MM.1S (cell line): Measurements from ENCODE around the gene SLIT3.
A peak's percentile ranks its signal among the peaks of the same experiment; 100 is the strongest.

Experiments used
- DNase-seq: peaks from one replicate; pipeline ENCODE4 v3.0.0-alpha.2; 2015
- H2AFZ ChIP-seq: fragments of 300-600 bp; sonication (generic); 2 replicates; pipeline ENCODE4 v1.6.0; 2016; ENCODE audit warnings: antibody characterized with exemption, low read length
- H3F3A ChIP-seq: fragments of 300-600 bp; sonication (generic); 2 replicates; pipeline ENCODE4 v1.6.1; 2016; ENCODE audit warnings: mild to moderate bottlenecking, antibody characterized with exemption, low read length, moderate library complexity, mixed read lengths; ENCODE audit not compliant: insufficient read depth
- H3K27ac ChIP-seq: fragments of 300-600 bp; sonication (generic); 2 replicates; pipeline ENCODE4 v1.5.1; 2016; ENCODE audit warnings: mild to moderate bottlenecking, low read length
- H3K27me3 ChIP-seq: fragments of 300-600 bp; sonication (generic); replicated peaks from 2 replicates; pipeline ENCODE4 v1.6.0; 2016; ENCODE audit warnings: low read length; ENCODE audit not compliant: insufficient read depth
- H3K36me3 ChIP-seq: fragments of 300-600 bp; sonication (generic); replicated peaks from 2 replicates; pipeline ENCODE4 v1.6.1; 2016; ENCODE audit warnings: mild to moderate bottlenecking, low read length, mixed read lengths; ENCODE audit not compliant: insufficient read depth
- H3K4me1 ChIP-seq: fragments of 300-600 bp; sonication (generic); 2 replicates; pipeline ENCODE4 v1.6.1; 2016; ENCODE audit warnings: low read length, mixed read lengths
- H3K4me2 ChIP-seq: fragments of 300-600 bp; sonication (generic); 2 replicates; pipeline ENCODE4 v1.6.0; 2016; ENCODE audit warnings: low read depth, low read length
- H3K4me3 ChIP-seq: fragments of 300-600 bp; sonication (generic); 2 replicates; pipeline ENCODE4 v1.5.1; 2016; ENCODE audit warnings: low read length, mixed read lengths
- H3K79me2 ChIP-seq: fragments of 300-600 bp; sonication (generic); 2 replicates; pipeline ENCODE4 v1.6.1; 2016; ENCODE audit warnings: mixed run types, low read length, mixed read lengths
- H3K9ac ChIP-seq: fragments of 300-600 bp; sonication (generic); 2 replicates; pipeline ENCODE4 v1.6.1; 2016; ENCODE audit warnings: low read length, mixed read lengths
- H3K9me2 ChIP-seq: fragments of 300-600 bp; sonication (generic); replicated peaks from 2 replicates; pipeline ENCODE4 v1.6.1; 2016; ENCODE audit warnings: mild to moderate bottlenecking, low read length, mixed read lengths; ENCODE audit not compliant: insufficient read depth
- H3K9me3 ChIP-seq: fragments of 300-600 bp; sonication (generic); replicated peaks from 2 replicates; pipeline ENCODE4 v1.6.1; 2016; ENCODE audit warnings: mild to moderate bottlenecking, low read length, mixed read lengths; ENCODE audit not compliant: insufficient read depth
- H4K20me1 ChIP-seq: fragments of 300-600 bp; sonication (generic); 2 replicates; pipeline ENCODE4 v1.6.1; 2016; ENCODE audit warnings: mild to moderate bottlenecking, low read length, moderate library complexity, mixed read lengths; ENCODE audit not compliant: insufficient read depth
- CTCF ChIP-seq: fragments of 300-600 bp; sonication (generic); IDR thresholded peaks from 2 replicates; pipeline ENCODE4 v1.5.1; 2016; ENCODE audit warnings: antibody characterized with exemption, low read length, mixed read lengths
- EZH2 ChIP-seq: fragments of 300-600 bp; sonication (generic); optimal IDR thresholded peaks from 2 replicates; pipeline ENCODE3; 2017; ENCODE audit warnings: low read depth, mild to moderate bottlenecking, antibody characterized with exemption, low read length, mixed read lengths
- EZH2phosphoT487 ChIP-seq: fragments of 300-600 bp; sonication (generic); IDR thresholded peaks from 2 replicates; pipeline ENCODE4 v1.6.1; 2018; ENCODE audit warnings: antibody characterized with exemption, low read length

Gene SLIT3

GRCh38 chr5:168679515-168679920, 621.4 kb downstream of the SLIT3 start:
- Histone ChIP-seq H3K4me3 (no peak overlapping the region), H3K27me3 (no peaks in the 10 kb centered on the region), H3K27ac (no peak overlapping the region), H4K20me1 (no peaks in the 10 kb centered on the region), H3K9ac (no peak overlapping the region), H3K9me2 (no peaks in the 10 kb centered on the region), H2AFZ (no peak overlapping the region), H3K79me2 (no peaks in the 10 kb centered on the region), H3K9me3 (no peaks in the 10 kb centered on the region), H3F3A (0 out of 2 replicates have a peak, but pooled peaks cover 2% of the 10 kb centered on the region), H3K4me2 (no peak overlapping the region), H3K36me3 (no peaks in the 10 kb centered on the region), H3K4me1 (peaks cover 6% of the 10 kb centered on the region)
- peak; percentile 61 for DNase-seq
- no peak for TF ChIP-seq EZH2
- TF ChIP-seq EZH2phosphoT487: no peak
- peak; percentile 91 for TF ChIP-seq CTCF

- no peaks in the 10 kb centered on the region for H3K9me3 ChIP-seq
- H3F3A ChIP-seq: 0 out of 2 replicates have a peak, but pooled peaks cover 2% of the 10 kb centered on the region
- peaks cover 6% of the 10 kb centered on the region for H3K4me1 ChIP-seq
- no peaks in the 10 kb centered on the region for H3K27me3 ChIP-seq
- no peak overlapping the region for H3K9ac ChIP-seq
- no peaks in the 10 kb centered on the region for H3K36me3 ChIP-seq
- no peaks in the 10 kb centered on the region for H3K79me2 ChIP-seq
- no peak overlapping the region for H3K27ac ChIP-seq
- no peak overlapping the region for H3K4me2 ChIP-seq
- no peaks in the 10 kb centered on the region for H3K9me2 ChIP-seq
- no peak overlapping the region for H2AFZ ChIP-seq
- H4K20me1 ChIP-seq: no peaks in the 10 kb centered on the region
- TF ChIP-seq EZH2 (no peak), CTCF (no peak), EZH2phosphoT487 (no peak)
- peak; percentile 68 for DNase-seq
- no peak overlapping the region for H3K4me3 ChIP-seq
Measured at GRCh38 chr5:168676501-168676900, 624.4 kb downstream of the SLIT3 start.

- Histone ChIP-seq H3K9me2 (no peaks in the 10 kb centered on the region), H3K9me3 (no peaks in the 10 kb centered on the region), H2AFZ (no peak overlapping the region), H4K20me1 (no peaks in the 10 kb centered on the region), H3K27ac (no peak overlapping the region), H3K27me3 (no peaks in the 10 kb centered on the region), H3K4me3 (no peak overlapping the region), H3K79me2 (no peaks in the 10 kb centered on the region), H3K4me1 (peaks cover 6% of the 10 kb centered on the region), H3K4me2 (no peak overlapping the region), H3K9ac (no peak overlapping the region), H3K36me3 (no peaks in the 10 kb centered on the region), H3F3A (0 out of 2 replicates have a peak, but pooled peaks cover 2% of the 10 kb centered on the region)
- DNase-seq: no peak
- TF ChIP-seq CTCF (no peak), EZH2 (no peak), EZH2phosphoT487 (no peak)
Measured at GRCh38 chr5:168675883-168676408, 625.0 kb downstream of the SLIT3 start.
